HEK293 (cell line): ENCODE measurements around the gene CASP8.

Source experiments
- CTCF ChIA-PET: fragments of 350-600 bp; formaldehyde crosslinking; extraction: SDS; loops from one replicate; lab custom pipeline; 2021; ENCODE audit warnings: antibody characterized with exemption; lab: Yijun Ruan, JAX
- POLR2A ChIA-PET: fragments of 300-600 bp; formaldehyde crosslinking; extraction: SDS; loops from one replicate; lab custom pipeline; 2020; ENCODE audit warnings: antibody characterized with exemption, inconsistent platforms; lab: Yijun Ruan, JAX
- H3K27ac ChIP-seq: fragments of 200-500 bp; sonication (Bioruptor generic); 2 replicates; pipeline ENCODE4 v1.5.1; 2014; ENCODE audit warnings: low read depth, low read length, control low read depth, inconsistent platforms; ENCODE audit errors: extremely low read depth
- H3K36me3 ChIP-seq, 2 experiments: fragments of 200-500 bp in 1 of 2; sonication (Bioruptor generic) in 1 of 2; 1 replicate in 1 of 2; 2 replicates in 1 of 2; pipeline ENCODE4 v1.5.1; 2014 to 2017; ENCODE audit warnings: inconsistent platforms in 2 of 2, low read length in 2 of 2; ENCODE audit not compliant: control insufficient read depth in 2 of 2, insufficient read depth in 1 of 2
- H3K4me1 ChIP-seq: fragments of 200-500 bp; sonication (Bioruptor generic); 2 replicates; pipeline ENCODE4 v1.5.1; 2014; ENCODE audit warnings: mild to moderate bottlenecking, low read length, inconsistent platforms; ENCODE audit not compliant: control insufficient read depth, insufficient read depth
- H3K4me3 ChIP-seq: 2 replicates; pipeline ENCODE4 v1.5.1; 2011; ENCODE audit warnings: low read depth, mild to moderate bottlenecking, control low read depth, low read length, moderate library complexity
- H3K9me3 ChIP-seq: fragments of 200-500 bp; sonication (Bioruptor generic); 2 replicates; pipeline ENCODE4 v1.5.1; 2014; ENCODE audit warnings: low read depth, low read length, inconsistent platforms; ENCODE audit not compliant: control insufficient read depth, insufficient read depth
- ATF2 ChIP-seq: fragments of 450-650 bp; formaldehyde crosslinking; IDR thresholded peaks from 2 replicates; pipeline ENCODE4 v1.5.1; 2016; ENCODE audit warnings: missing biosample characterization, missing genetic modification characterization, low read depth
- CTCF ChIP-seq: fragments of 450-650 bp; formaldehyde crosslinking; IDR thresholded peaks from 2 replicates; pipeline ENCODE4 v1.5.1; 2016; ENCODE audit warnings: missing biosample characterization, missing genetic modification characterization
- EGR2 ChIP-seq: fragments of 450-650 bp; formaldehyde crosslinking; IDR thresholded peaks from 2 replicates; pipeline ENCODE4 v1.5.1; 2016; ENCODE audit warnings: low read depth, missing biosample characterization, missing genetic modification characterization
- GFI1B ChIP-seq: fragments of 450-650 bp; formaldehyde crosslinking; IDR thresholded peaks from 2 replicates; pipeline ENCODE4 v1.5.1; 2016; ENCODE audit warnings: missing biosample characterization, missing genetic modification characterization
- KLF10 ChIP-seq: fragments of 450-650 bp; IDR thresholded peaks from 2 replicates; pipeline ENCODE4 v1.5.1; 2018; ENCODE audit warnings: missing biosample characterization, mild to moderate bottlenecking, missing genetic modification characterization
- REPIN1 ChIP-seq: fragments of 450-650 bp; formaldehyde crosslinking; IDR thresholded peaks from 2 replicates; pipeline ENCODE4 v1.5.1; 2017; ENCODE audit warnings: missing biosample characterization, missing genetic modification characterization, low read depth
- YY2 ChIP-seq: fragments of 450-650 bp; formaldehyde crosslinking; IDR thresholded peaks from 2 replicates; pipeline ENCODE4 v1.5.1; 2016; ENCODE audit warnings: missing biosample characterization, missing genetic modification characterization
- ZBTB26 ChIP-seq: fragments of 450-650 bp; formaldehyde crosslinking; optimal IDR thresholded peaks from 2 replicates; pipeline ENCODE3; 2016; ENCODE audit warnings: missing biosample characterization, mild to moderate bottlenecking, missing genetic modification characterization
- ZBTB44 ChIP-seq: fragments of 450-650 bp; IDR thresholded peaks from 2 replicates; pipeline ENCODE4 v1.5.1; 2018; ENCODE audit warnings: missing biosample characterization, mild to moderate bottlenecking, missing genetic modification characterization
- ZNF114 ChIP-seq: fragments of 450-650 bp; formaldehyde crosslinking; IDR thresholded peaks from 2 replicates; pipeline ENCODE4 v1.5.0; 2017; ENCODE audit warnings: missing biosample characterization, missing genetic modification characterization
- ZNF121 ChIP-seq: fragments of 450-650 bp; formaldehyde crosslinking; IDR thresholded peaks from 2 replicates; pipeline ENCODE4 v1.5.1; 2016; ENCODE audit warnings: missing biosample characterization, missing genetic modification characterization
- ZNF24 ChIP-seq: fragments of 450-650 bp; formaldehyde crosslinking; IDR thresholded peaks from 2 replicates; pipeline ENCODE4 v1.5.1; 2016; ENCODE audit warnings: missing biosample characterization, missing genetic modification characterization
- ZNF26 ChIP-seq: fragments of 450-650 bp; formaldehyde crosslinking; IDR thresholded peaks from 2 replicates; pipeline ENCODE4 v1.5.1; 2016; ENCODE audit warnings: missing biosample characterization, missing genetic modification characterization
- ZNF292 ChIP-seq: fragments of 450-650 bp; formaldehyde crosslinking; IDR thresholded peaks from 2 replicates; pipeline ENCODE4 v1.5.1; 2016; ENCODE audit warnings: low read depth, missing biosample characterization, missing genetic modification characterization, borderline replicate concordance
- ZNF335 ChIP-seq: fragments of 450-650 bp; formaldehyde crosslinking; conservative IDR thresholded peaks from 2 replicates; pipeline ENCODE4 v1.5.1; 2016; ENCODE audit warnings: missing biosample characterization, missing genetic modification characterization
- ZNF391 ChIP-seq: fragments of 450-650 bp; formaldehyde crosslinking; IDR thresholded peaks from 2 replicates; pipeline ENCODE4 v1.5.1; 2016; ENCODE audit warnings: low read depth, missing biosample characterization, missing genetic modification characterization, borderline replicate concordance
- ZNF433 ChIP-seq: fragments of 450-650 bp; formaldehyde crosslinking; IDR thresholded peaks from 2 replicates; pipeline ENCODE4 v1.5.1; 2016; ENCODE audit warnings: missing biosample characterization, missing genetic modification characterization, low read depth
- ZNF548 ChIP-seq: fragments of 450-650 bp; formaldehyde crosslinking; IDR thresholded peaks from 2 replicates; pipeline ENCODE4 v1.5.1; 2016; ENCODE audit warnings: missing biosample characterization, missing genetic modification characterization
- ZNF585B ChIP-seq: fragments of 450-650 bp; formaldehyde crosslinking; IDR thresholded peaks from 2 replicates; pipeline ENCODE4 v1.5.1; 2016; ENCODE audit warnings: missing biosample characterization, missing genetic modification characterization
- ZNF639 ChIP-seq: fragments of 450-650 bp; formaldehyde crosslinking; IDR thresholded peaks from 2 replicates; pipeline ENCODE4 v1.5.1; 2016; ENCODE audit warnings: missing biosample characterization, missing genetic modification characterization
- ZNF660 ChIP-seq: fragments of 450-650 bp; IDR thresholded peaks from 2 replicates; pipeline ENCODE4 v1.5.1; 2018; ENCODE audit warnings: missing biosample characterization, mild to moderate bottlenecking, missing genetic modification characterization
- ZNF664 ChIP-seq: fragments of 450-650 bp; formaldehyde crosslinking; IDR thresholded peaks from 2 replicates; pipeline ENCODE4 v1.5.1; 2016; ENCODE audit warnings: missing biosample characterization, missing genetic modification characterization
- ZNF677 ChIP-seq: fragments of 450-650 bp; IDR thresholded peaks from 2 replicates; pipeline ENCODE4 v1.5.0; 2018; ENCODE audit warnings: missing biosample characterization, mild to moderate bottlenecking, missing genetic modification characterization, moderate library complexity
- ZSCAN5A ChIP-seq: fragments of 450-650 bp; formaldehyde crosslinking; IDR thresholded peaks from 2 replicates; pipeline ENCODE4 v1.5.1; 2016; ENCODE audit warnings: missing biosample characterization, missing genetic modification characterization

Gene CASP8

GRCh38 chr2:201246280-201246679, 14.1 kb upstream of the CASP8 start:
- POLR2A ChIA-PET: interaction anchor here (0.7 kb wide), 1 partner anchor 10 kb away, joined by 3 read pairs; no protein-coding TSS in a partner anchor
- H3K27ac ChIP-seq: no peak overlapping the region
- no peaks in the 10 kb centered on the region for H3K4me1 ChIP-seq
- H3K9me3 ChIP-seq: no peaks in the 10 kb centered on the region
- no peak overlapping the region for H3K4me3 ChIP-seq
- no peaks in the 10 kb centered on the region for H3K36me3 ChIP-seq
- CTCF ChIA-PET: interaction anchor here (0.6 kb wide), 1 partner anchor 1047 kb away, joined by 3 read pairs; no protein-coding TSS in a partner anchor
- TF ChIP-seq ZNF391 (no peak), CTCF (tag by site-specific recombination) (no peak), ZNF639 (no peak), ZNF548 (tag by site-specific recombination) (no peak), YY2 (tag by site-specific recombination) (no peak), ZNF114 (tag by site-specific recombination) (no peak), ZNF292 (tag by site-specific recombination) (no peak), ZNF433 (tag by site-specific recombination) (no peak), KLF10 (no peak), ZNF677 (tag by site-specific recombination) (no peak)

- H3K4me1 ChIP-seq: no peaks in the 10 kb centered on the region
- TF ChIP-seq ZNF121 (tag by site-specific recombination) (no peak), ZNF585B (tag by site-specific recombination) (no peak), ZNF26 (tag by site-specific recombination) (no peak), ZBTB44 (no peak), ATF2 (tag by site-specific recombination) (no peak), ZNF335 (tag by site-specific recombination) (no peak), ZSCAN5A (tag by site-specific recombination) (no peak), ZNF24 (tag by site-specific recombination) (no peak), REPIN1 (tag by site-specific recombination) (no peak), ZNF677 (tag by site-specific recombination) (no peak), GFI1B (tag by site-specific recombination) (no peak), KLF10 (no peak), EGR2 (no peak), ZNF660 (no peak), ZNF664 (tag by site-specific recombination) (no peak), ZBTB26 (tag by site-specific recombination) (no peak)
- TF ChIP-seq, all 188 proteins: peak for 0
- no peaks in the 10 kb centered on the region for H3K9me3 ChIP-seq
- H3K36me3 ChIP-seq: no peaks in the 10 kb centered on the region
- ChIA-PET POLR2A (no interaction called here), CTCF (no interaction called here)
- H3K27ac ChIP-seq: no peak overlapping the region
- no peak overlapping the region for H3K4me3 ChIP-seq
Measured at GRCh38 chr2:201248288-201248844, 12.0 kb upstream of the CASP8 start.
